Right ventricle myocardium superior (tissue), 1 donor: ENCODE measurements around the gene TIPARP. TPM values are rescaled to one million over a fixed set of nuclear protein-coding genes. Genes with fewer than 3 reads are reported as not detected.
A peak's percentile ranks its signal among the peaks of the same experiment; 100 is the strongest.

Experiments used
- ATAC-seq: fragments of 200-7000 bp; cut with Tn5 transposase; one replicate; pipeline ENCODE4 v1.9.1; 2020; ENCODE audit warnings: mild to moderate bottlenecking; ENCODE audit not compliant: poor library complexity
- DNase-seq: peaks from one replicate; pipeline ENCODE4 v3.0.0-alpha.2; 2020
- intact Hi-C: fragments of 100-400 bp; cut with DNase I; formaldehyde crosslinking; loops from one replicate; pipeline ENCODE4 v1.11.2; 2022
- total RNA-seq: library from RNA; stranded (reverse); fragmentation: NEBNext Ultra II Directional; extraction: Animal tissue kit (Norgen Biotek cat#: 25700); gene quantifications from one replicate; pipeline ENCODE4 v1.2.1, GENCODE V29; 2021
- donor health status: DM: no; HTN: yes; CAD: no; lungs with severe emphysema.

Gene TIPARP
- total RNA-seq, 1 donor from 2014 or later = 31.6 TPM

DNA sequence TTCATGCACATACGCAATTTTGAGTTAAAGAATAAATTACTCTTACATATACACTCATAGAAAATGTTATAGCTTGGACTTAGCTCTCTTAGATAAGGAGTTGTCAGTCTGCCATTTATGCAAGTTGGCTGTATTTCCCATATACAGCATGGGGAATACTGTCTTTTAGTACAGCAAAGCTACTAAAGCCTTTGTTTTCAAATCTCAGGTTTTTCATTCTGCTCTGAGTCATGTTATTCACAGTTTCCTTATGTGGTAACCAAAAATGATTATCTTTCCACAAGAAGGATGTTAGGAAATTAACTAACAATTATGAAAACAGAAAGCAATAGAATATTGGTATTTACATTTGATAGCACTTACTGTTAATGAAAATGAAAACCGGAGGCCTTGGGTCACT, 4.3 kb upstream of the TIPARP start:
- intact Hi-C loops = loop anchor here (5.0 kb wide), 1 partner anchor 123 kb away; no protein-coding TSS in a partner anchor
- ATAC-seq (no peak), DNase-seq (no peak)

DNA sequence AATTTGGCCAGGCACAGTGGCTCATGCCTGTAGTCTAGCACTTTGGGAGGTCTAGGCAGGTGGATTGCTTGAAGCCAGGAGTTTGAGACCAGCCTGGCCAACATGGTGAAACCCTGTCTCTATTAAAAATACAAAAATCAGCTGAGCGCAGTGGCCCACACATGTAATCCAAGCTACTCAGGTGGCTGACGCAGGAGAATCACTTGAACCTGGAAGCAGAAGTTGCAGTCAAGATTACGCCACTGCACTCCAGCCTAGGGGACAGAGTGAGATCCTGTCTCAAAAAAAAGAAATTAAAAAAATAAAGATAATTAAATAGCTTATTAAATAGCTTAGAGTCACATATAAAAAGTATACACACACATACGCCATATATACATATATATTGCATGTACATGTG, 3.7 kb upstream of the TIPARP start:
- DNase-seq (no peak), ATAC-seq (no peak)
- intact Hi-C loops = loop anchor here (5.0 kb wide), 1 partner anchor 123 kb away; no protein-coding TSS in a partner anchor

DNA sequence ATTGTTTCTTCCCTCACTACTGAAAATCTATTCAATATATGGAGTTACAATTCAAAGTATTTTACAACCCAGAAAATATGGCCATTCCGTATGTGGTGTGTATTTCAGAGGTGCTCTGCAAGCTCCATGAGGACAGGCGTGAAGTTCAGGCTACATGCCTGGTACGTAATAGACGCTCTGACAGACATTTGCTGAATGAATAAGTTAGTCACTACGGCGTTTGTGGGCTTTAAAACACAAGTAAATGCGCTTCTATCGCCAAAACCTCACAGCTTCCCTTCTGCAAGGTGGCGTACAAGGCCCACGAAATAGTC, 701 bp upstream of the TIPARP start:
- no peak for ATAC-seq
- intact Hi-C loops = loop anchor here (2.0 to 5.0 kb wide), 2 partner anchors 126 to 407 kb away; no protein-coding TSS in a partner anchor
- no peak for DNase-seq

DNA sequence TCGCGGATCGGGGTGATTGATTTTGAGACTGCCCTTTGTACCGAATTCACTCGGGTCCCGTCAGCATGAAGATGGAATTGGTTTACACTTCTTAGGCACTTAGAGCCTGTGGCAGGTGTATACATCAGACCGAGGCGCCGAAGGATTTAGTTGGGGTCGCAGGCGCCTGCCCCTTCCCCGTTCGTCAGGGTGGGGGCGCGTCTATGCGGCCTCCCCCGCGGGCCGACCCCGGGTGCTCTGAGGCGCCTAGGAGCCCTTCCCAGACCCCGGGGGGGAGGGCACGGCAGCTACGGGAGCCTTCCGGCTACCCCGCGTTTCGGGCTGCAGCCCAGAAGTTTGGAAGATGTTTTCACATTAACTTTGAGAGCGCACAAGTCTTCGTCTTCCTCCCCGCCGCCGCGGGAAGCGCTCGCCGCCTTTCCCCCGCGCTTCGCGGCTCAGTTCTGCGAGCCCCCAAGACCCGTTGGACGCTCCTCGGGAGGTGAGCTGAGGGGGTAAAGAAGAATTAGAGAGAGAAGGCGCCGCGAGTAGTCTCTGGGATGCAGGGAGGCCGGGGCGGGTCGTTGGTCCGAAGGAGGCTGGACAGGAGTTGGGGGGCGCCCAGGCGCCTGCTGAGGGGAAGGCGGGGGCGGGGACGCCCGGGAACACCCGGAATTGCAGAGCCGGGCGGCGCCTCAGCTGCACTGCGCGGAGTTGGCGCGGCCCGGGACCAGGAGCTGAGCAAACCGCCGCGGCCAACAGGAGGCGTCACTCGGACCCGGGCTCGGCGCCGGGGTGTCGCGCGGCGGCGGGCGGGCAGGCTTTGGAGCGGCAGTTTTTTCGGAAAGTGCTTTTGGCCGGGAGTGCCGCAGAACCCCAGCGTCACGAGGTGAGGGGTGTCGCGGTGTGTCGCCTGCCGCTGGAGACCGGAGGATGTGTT, 780 bp downstream of the TIPARP start:
- DNase-seq (peak; percentile 82), ATAC-seq (peak; percentile 43)
- intact Hi-C loops = loop anchor here (2.0 to 5.0 kb wide), 4 partner anchors 128 to 462 kb away; no protein-coding TSS in a partner anchor

- no peak for ATAC-seq
- DNase-seq = peak; percentile 61
- intact Hi-C loops = loop anchor here (2.0 to 5.0 kb wide), 3 partner anchors 141 to 461 kb away; no protein-coding TSS in a partner anchor
Observed at GRCh38 chr3:156675830-156676767, 1.7 kb downstream of the TIPARP start.

DNA sequence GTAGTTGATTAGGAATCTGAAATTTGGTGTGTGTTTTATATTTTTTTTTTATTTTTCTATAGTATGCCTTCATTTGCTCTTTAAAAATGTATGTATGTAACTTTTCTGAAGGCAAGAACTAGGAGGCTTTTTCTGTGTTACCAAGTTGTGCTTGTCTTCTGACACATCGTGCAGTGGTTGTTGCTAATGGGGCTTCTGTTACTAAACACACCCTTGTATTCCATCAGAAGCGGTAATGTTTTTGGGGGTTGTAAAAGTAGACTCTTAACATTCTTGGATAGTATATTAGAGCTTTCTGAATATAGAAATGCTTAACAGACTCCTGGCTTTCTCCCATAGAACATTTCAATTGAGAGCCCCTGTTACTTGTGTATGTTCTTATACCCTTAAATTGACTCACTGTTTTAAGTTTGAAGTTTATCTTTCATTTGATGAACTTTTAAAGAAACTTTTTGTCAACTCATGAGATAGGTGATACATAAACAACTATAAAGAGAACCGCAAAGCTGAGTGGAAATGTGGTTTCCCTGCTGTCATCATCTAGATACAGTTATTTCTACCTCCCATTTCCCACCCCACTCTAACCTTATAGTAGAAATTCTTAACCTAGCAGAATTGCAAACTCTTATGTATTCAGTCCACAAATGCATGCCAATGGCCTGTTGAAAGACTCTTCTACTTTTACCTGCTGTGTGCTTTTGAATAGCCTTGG, 2.5 kb downstream of the TIPARP start:
- intact Hi-C loops = loop anchor here (5.0 kb wide), 2 partner anchors 140 to 460 kb away; no protein-coding TSS in a partner anchor
- no peak for DNase-seq
- ATAC-seq = no peak

- no peak for ATAC-seq
- DNase-seq = no peak
- intact Hi-C loops = loop anchor here (5.0 kb wide), 2 partner anchors 140 to 460 kb away; no protein-coding TSS in a partner anchor
Observed at GRCh38 chr3:156677536-156677935, 3.1 kb downstream of the TIPARP start.

- DNase-seq (no peak), ATAC-seq (no peak)
- intact Hi-C loops = loop anchor here (5.0 kb wide), 2 partner anchors 139 to 459 kb away; no protein-coding TSS in a partner anchor
Observed at GRCh38 chr3:156678197-156678596, 3.8 kb downstream of the TIPARP start.

- DNase-seq (no peak), ATAC-seq (peak; percentile 4)
- intact Hi-C loops = no loop called here
Observed at GRCh38 chr3:156680243-156680914, 6.0 kb downstream of the TIPARP start.

- no peak for DNase-seq
- intact Hi-C loops = no loop called here
- ATAC-seq = peak; percentile 83
Observed at GRCh38 chr3:156681002-156681401, 6.6 kb downstream of the TIPARP start.

- peak; percentile 20 for ATAC-seq
- intact Hi-C loops = no loop called here
- DNase-seq = no peak
Observed at GRCh38 chr3:156682501-156682900, 8.1 kb downstream of the TIPARP start.

GRCh38 chr3:156682963-156683362, 8.6 kb downstream of the TIPARP start:
- DNase-seq = no peak
- no peak for ATAC-seq
- intact Hi-C loops = no loop called here

GRCh38 chr3:156685198-156685597, 10.8 kb downstream of the TIPARP start:
- ATAC-seq (no peak), DNase-seq (no peak)
- intact Hi-C loops = no loop called here

DNA sequence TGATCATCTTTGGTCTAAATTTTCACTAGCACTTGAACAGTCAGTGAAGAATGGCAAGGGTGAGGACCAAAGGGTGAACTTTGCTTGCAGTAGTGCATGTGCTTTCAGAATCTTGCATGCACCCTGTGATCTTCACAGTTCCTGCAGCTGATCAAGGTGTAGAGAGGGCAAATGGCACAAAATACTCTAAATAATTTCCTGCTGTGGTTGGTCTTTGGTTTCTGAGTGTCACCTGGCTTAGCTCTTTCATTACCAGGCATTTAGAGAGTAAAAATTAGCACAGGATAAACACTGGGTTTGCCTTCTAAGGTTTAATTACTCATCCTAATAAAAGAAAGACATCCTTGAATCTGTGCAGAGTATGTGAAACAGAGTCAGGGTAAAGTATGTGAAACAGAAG, 11.4 kb downstream of the TIPARP start:
- DNase-seq (no peak), ATAC-seq (no peak)
- intact Hi-C loops = no loop called here

DNA sequence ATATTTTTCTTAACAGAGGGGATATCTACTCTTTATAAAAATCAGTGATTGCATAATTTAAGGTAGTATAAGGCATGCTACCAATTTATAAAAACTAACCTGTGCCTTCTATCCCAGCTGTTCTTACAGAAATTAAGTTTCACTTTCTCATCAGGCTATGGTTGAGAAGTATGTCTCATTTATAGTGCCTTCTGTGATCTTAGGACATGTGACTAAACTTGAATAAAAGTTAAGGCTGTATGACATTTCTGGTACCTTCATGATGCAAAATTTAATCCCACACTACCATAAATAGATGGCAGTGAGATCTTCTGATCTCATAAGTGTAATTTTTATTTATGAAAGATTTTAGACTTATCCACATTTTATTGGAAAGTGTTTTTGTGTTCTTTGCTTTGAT, 12.6 kb downstream of the TIPARP start:
- intact Hi-C loops = no loop called here
- ATAC-seq (no peak), DNase-seq (no peak)

GRCh38 chr3:156688632-156689452, 14.5 kb downstream of the TIPARP start:
- DNase-seq (no peak), ATAC-seq (no peak)
- intact Hi-C loops = no loop called here

- intact Hi-C loops = no loop called here
- ATAC-seq (no peak), DNase-seq (no peak)
Observed at GRCh38 chr3:156689608-156690007, 15.2 kb downstream of the TIPARP start.
